Epidermal melanocyte (primary cell): ENCODE results near the gene HOXA3.

Experiments used
- DNase-seq: peaks from one replicate; pipeline ENCODE4 v3.0.0; 2011; ENCODE audit warnings: low spot score; ENCODE audit not compliant: insufficient read length

Gene HOXA3

GRCh38 chr7:27129729-27130539 lies 22.4 kb downstream of the HOXA3 start:
- no peak for DNase-seq

DNA sequence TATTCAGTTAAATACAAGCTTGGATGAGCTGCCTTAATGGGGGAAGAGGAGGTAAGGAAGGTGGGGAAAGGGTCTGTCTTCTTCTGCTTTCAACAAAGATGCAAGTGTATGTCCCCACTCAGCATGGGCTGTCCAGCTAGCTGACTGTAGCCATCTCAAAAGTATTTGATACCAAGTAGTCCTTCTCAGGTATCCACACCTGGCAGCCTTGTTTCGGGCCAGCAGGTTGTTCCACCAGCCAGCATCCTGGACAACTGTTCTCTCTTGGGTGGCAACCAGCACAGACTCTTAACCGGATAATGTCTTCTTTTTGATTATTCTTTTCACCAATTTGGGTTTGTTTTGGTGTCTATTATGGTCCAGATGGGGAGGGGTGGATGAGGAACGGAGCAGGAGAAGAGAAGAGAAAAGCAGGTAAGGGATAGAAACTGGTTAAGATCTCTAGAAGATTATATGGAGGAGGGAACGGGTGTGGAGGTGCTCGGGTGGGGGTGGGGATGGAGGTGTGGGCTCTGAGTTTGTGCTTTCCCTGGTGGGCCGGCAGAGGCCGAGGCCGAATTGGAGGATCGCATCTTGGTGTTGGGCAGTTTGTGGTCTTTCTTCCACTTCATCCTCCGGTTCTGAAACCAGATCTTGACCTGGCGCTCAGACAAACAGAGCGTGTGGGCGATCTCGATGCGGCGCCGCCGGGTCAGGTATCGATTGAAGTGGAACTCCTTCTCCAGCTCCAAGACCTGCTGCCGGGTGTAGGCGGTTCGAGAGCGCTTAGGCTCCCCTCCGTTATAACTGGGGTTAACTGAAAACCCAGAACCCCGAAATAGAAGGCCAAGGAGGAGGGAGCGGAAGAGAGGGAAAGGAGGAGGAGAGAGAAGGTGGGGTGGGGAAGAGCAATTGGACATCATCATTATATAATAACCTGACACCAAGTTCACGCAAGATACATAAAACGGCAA lies 23.3 kb downstream of the HOXA3 start:
- DNase-seq, result no peak

DNA sequence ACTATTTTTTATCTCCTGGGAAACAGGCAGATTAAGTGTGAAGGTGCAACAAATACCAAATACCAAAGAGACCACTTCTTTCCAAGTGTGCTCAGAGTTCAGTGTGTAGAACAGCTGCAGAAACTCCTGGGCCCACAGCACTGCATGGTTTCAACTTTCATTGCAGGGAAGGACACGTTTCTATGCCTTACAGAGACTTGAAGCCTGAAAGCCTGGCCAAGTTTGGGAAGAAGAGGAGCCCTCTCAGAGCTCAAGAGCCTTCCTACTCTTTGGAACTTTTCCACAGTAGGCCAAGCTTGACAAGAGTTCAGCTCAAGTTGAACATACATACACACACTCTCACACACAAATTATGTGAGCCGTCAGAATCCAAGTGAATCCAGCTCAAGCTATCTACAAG lies 24.3 kb downstream of the HOXA3 start:
- no peak for DNase-seq

DNA sequence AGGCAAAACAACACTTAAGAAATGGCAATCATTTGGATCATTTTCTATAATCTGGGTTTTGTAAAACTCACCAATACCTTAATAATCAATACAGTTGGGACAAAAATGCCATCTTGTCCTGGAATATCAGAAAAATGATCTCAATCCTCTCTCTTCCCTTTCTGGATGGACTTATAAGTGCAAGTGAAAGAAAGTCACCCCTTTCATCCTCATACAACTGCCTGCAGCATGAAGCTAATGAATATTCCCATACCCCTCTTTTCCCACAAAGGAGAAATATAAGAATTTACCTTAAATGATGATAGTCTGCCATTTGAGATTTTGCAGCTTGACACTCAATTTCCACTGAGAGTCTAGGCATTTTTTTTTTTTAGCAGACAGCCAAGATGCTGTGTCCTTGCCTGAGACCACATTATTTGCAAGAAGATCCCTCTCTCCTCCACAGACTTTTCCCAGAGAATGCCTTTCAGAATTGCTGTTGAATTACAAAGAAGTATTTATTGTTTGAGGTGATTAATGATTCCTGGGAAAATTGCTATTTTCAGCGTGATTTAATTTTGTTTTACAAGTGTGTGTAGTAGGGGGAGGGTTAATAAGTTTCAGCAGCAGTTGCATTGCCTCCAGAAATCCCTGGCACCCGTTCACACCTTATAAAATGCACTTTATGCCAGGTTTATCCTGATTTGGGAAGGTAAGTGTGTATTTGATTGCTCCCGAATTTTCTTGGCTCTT lies 25.6 kb downstream of the HOXA3 start:
- no peak for DNase-seq

- DNase-seq, result no peak
Measured at GRCh38 chr7:27125986-27126394, 26.4 kb downstream of the HOXA3 start.

- DNase-seq, result no peak
Measured at GRCh38 chr7:27124902-27125689, 27.3 kb downstream of the HOXA3 start.

DNA sequence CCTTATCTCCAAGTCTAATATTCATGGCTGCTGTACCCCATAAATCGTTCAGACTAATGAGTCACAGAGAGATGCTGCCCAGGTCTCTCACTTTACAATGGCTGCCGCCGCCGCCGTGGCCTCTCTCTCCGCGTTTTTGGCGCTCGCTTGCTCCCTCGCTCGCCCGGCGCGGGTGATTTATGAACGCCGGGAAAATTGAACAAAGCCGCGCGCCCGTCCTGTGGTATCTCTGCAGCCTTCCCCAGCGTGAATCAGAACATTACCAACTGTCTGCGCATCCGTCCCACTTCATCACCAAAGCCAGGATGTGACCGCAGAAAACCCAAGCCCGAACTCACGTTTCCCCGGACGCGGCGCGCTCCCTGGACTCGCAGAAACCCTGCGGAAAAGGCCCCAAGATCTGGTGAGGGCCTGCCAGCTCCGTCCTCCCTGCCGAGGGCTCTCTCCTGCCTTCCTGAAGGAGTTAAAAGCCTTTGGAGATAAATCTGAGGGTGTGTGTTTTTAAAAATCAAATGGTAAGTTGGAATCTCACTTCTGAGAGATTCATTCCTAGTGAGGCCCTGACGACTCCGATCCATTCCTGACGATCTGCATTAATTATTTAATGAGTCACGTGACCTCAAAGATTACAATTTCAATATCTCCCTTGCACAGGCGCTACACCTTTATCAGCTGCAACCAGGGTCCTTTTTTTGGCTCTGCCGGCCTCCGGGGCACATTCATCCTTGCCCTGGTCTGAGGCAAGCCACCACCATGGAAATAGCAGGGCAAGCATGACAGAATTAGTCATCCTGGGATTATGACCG lies 28.1 kb downstream of the HOXA3 start:
- no peak for DNase-seq

GRCh38 chr7:27123477-27124053 lies 28.8 kb downstream of the HOXA3 start:
- DNase-seq, result no peak

- DNase-seq, result peak; percentile 95
Measured at GRCh38 chr7:27123007-27123476, 29.3 kb downstream of the HOXA3 start.

DNA sequence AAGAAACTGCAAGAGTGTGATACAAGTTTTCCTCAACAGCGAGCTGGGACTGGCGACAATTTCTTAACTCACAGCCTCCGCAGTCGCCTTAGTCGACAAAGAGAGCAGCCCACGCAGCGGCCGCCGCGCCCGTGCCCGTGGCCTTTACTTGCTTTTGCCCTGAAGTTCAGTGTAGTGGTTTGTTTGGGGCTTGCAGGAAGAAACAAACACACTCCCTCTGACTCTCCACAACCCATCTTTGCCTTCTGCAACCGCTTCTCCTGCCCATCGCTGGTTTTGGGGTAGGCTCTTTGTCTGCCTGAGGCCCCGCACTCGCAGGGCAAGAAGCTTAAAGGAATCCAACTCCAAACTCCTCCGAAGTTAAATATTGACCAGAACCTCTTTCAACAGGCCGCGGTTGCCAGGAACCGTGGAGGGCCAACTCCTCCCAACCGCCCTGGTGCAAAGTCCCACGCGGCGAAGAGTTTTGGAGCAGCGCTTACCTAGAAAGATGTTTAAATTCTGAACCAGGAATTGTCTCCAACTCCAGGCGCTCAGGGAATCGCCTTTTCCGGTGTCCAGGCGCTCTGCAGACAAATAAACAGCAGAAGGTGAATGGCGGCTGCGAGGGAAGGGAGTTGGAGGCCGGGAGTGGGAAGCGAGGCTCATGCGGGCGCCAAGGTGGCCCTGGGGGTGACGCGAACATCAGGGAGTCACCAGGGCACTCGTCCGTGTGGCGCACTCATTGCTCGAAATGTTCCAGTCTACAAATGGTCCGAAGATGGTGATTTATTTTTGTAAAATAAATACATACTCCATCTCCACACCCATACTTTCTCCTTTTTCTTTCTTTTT lies 30.1 kb downstream of the HOXA3 start:
- no peak for DNase-seq

DNA sequence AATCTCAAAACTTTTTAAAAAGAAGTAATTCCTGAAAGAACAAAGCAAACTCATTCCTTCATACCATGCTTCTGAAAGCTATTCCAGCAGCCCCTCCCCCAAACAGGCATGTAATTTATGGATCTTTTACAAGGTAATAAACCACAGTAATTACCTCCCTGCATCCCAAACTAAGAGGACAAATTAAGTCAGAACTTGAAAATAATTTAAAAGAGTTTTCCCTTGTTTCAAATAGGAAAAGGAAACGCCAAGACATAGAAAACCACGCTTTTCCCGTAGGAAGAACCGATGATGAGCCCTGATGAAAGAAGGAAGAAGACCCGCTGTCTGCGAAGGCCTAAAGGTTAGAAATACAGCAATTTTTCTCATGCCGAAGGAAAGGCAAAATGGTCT lies 30.7 kb downstream of the HOXA3 start:
- no peak for DNase-seq

DNA sequence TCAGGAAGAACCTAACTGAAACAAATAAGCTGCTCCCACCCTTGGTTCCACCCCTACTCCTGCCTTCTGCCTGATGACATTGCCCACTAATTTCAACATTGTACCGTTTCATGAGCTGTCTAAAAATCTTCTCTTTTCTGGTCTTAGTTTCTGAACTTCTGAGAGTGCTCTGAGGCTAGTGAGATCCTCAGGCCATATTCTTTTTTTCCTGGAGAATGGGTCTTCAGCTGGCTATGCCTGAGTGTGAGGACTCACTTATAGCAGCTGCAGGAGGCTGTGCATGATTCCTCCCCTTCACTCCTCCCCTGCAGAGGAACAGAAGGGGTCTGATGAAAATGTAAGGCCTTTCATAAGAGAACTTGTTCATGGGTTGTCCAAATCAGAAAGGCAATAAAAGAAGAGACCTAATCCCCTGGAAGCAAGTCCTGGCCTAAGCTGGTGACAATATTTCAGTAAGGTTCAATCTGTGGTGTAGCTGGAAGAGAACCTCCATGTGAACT lies 32.9 kb downstream of the HOXA3 start:
- no peak for DNase-seq

DNA sequence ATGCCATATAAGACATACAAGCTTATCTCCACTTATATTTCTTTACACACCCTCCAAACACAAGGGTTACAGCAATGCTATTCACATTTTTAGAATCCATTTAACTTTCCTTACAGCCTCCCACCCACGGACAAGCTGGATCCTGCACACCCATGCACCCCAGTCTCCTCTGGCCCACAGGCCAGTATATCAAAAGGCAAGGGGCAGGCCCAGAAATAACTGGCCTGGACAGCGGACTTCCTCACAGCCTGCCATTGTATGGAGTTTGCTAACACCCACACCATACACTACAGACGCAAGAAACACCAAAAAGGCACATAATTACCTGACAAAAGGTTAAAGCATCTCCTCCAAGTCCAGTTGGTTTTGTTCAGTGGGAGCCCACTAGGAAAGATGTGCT lies 33.8 kb downstream of the HOXA3 start:
- DNase-seq, result no peak

- no peak for DNase-seq
Measured at GRCh38 chr7:27117887-27118491, 34.4 kb downstream of the HOXA3 start.

DNA sequence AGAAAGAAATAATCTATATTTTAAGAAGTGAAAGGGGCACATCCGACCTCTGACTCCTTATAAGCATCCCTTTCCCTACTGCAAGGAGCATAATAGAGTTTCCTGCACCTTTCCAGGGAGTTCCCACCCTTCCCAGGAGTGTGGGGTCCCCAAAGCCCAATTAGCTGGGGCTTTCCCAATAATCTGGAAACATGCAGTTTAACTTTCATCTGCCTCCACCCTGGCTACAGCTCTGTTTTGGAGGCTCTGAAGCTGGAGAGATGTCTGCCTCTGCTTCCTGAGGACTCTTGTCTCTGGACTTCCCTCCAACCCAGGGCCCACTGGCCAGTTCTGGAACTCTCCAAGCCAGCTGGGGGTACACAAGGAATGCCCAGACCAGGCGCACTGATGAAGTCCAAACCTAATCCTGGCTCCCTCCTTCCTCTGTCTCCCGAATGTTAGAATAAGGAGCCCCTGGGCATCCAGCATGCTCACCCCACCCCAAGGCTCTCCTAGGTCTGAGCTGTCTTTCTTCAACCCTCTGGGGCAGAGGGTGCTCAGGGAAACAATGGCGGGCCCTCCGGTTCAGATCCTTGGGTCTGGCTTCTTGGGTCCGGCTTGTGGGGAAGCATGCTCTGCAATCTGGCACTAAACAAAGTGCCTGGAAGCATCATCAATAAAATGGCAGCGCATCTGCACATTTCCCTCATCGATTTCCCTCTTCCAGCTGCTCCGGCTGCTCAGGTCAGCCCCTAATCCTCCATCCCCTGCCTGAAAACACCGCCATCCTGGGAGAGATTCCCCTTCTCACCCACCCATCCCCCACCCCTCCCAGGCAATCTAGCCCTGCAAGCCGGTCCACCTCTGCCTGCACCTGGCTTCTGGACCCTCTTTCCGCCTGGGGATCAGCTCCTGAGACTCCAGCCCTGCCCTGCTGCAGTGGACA lies 35.2 kb downstream of the HOXA3 start:
- no peak for DNase-seq

- no peak for DNase-seq
Measured at GRCh38 chr7:27116031-27116961, 36.1 kb downstream of the HOXA3 start.
